Peyer's patch (tissue), 4 donors: Measurements from ENCODE around the gene B4GALNT4. TPM values are rescaled to one million over a fixed set of nuclear protein-coding genes. Genes with fewer than 3 reads are reported as not detected.
"Not testable (repeated sequence)": the region's sequence is repeated elsewhere in the genome, so short reads cannot be mapped to it uniquely, and the experiment has no call there.

ENCODE experiments used
- DNase-seq, 3 donors: peaks; one replicate each; pipeline ENCODE4 v3.0.0-alpha.2; 2017 to 2019
- H3K27ac ChIP-seq, 4 donors: fragments of 200-600 bp; sonication (generic); one replicate each; pipeline ENCODE4 v1.5.1; 2016 to 2019
- H3K27me3 ChIP-seq, 2 donors: fragments of 200-600 bp; sonication (generic); one replicate each; pipeline ENCODE4 v1.5.1; 2019
- H3K36me3 ChIP-seq, 3 donors: fragments of 200-600 bp; sonication (generic); one replicate each; pipeline ENCODE4 v1.5.1; 2016 to 2019
- H3K4me1 ChIP-seq, 4 donors: fragments of 200-600 bp; sonication (generic); one replicate each; pipeline ENCODE4 v1.5.1; 2016 to 2019
- H3K4me3 ChIP-seq, 4 donors: fragments of 200-600 bp; sonication (generic); 1 replicate in 3 of 4; 2 replicates in 1 of 4; pipeline ENCODE4 v1.5.1; 2016 to 2019; ENCODE audit warnings: mild to moderate bottlenecking in 1 of 4
- H3K9me3 ChIP-seq, 4 donors: fragments of 200-600 bp; sonication (generic); one replicate each; pipeline ENCODE4 v1.5.1; 2016 to 2019; ENCODE audit warnings: mild to moderate bottlenecking in 1 of 4
- CTCF ChIP-seq, 6 experiments: fragments of 450-650 bp in 4 of 6; fragments of 200-600 bp in 2 of 6; sonication (generic) in 1 of 6; IDR thresholded peaks; one replicate each; pipeline ENCODE4 v1.5.1; 2017 to 2019; ENCODE audit warnings: antibody characterized with exemption in 6 of 6, mild to moderate bottlenecking in 3 of 6, moderate library complexity in 1 of 6
- POLR2A ChIP-seq, 2 donors: fragments of 450-650 bp; IDR thresholded peaks; one replicate each; pipeline ENCODE4 v1.5.1; 2017; ENCODE audit warnings: antibody characterized with exemption in 2 of 2, mild to moderate bottlenecking in 2 of 2, moderate library complexity in 2 of 2
- total RNA-seq, 4 donors: library from RNA; depleted of rRNA; stranded (reverse); fragments of >200 nt; gene quantifications; one replicate each; pipeline ENCODE4 v1.1.0, GENCODE V29; 2016

The B4GALNT4 gene
- total RNA-seq, 4 donors from 2014 or later: 2.5 to 36.3 (median 9.3) TPM

- no peak overlapping the region for H3K27ac ChIP-seq
- TF ChIP-seq CTCF (IDR thresholded peaks at IDR 0.05) (no peak), POLR2A (IDR thresholded peaks at IDR 0.05) (no peak)
- H3K27me3 ChIP-seq: no peaks in the 10 kb centered on the region
- peaks cover 0 to 42% (median 0%) of the 10 kb centered on the region in 3 donors for H3K36me3 ChIP-seq
- no peak for DNase-seq
- peaks cover 0 to 19% (median 7%) of the 10 kb centered on the region in 4 donors for H3K4me1 ChIP-seq
- no peak overlapping the region for H3K4me3 ChIP-seq
- H3K9me3 ChIP-seq: no peaks in the 10 kb centered on the region
These were observed 31.0 kb downstream of the B4GALNT4 start for GRCh38 chr11:400241-400689.

- Histone ChIP-seq H3K36me3 (peaks cover 0 to 42% (median 0%) of the 10 kb centered on the region in 3 donors), H3K4me1 (peaks cover 0 to 23% (median 9%) of the 10 kb centered on the region in 4 donors)
- H3K4me3 ChIP-seq, H3K27me3 ChIP-seq, DNase-seq, H3K9me3 ChIP-seq, H3K27ac ChIP-seq: not testable (repeated sequence)
These were observed 31.9 kb downstream of the B4GALNT4 start for GRCh38 chr11:401196-401595.

GRCh38 chr11:403021-403760, 33.9 kb downstream of the B4GALNT4 start:
- no peak overlapping the region for H3K4me3 ChIP-seq
- H3K27ac ChIP-seq: no peak overlapping the region
- no peaks in the 10 kb centered on the region for H3K27me3 ChIP-seq
- H3K4me1 ChIP-seq: peaks cover 5 to 20% (median 12%) of the 10 kb centered on the region in 4 donors
- TF ChIP-seq CTCF (IDR thresholded peaks at IDR 0.05) (no peak), POLR2A (IDR thresholded peaks at IDR 0.05) (no peak)
- H3K36me3 ChIP-seq: peaks cover 0 to 30% (median 0%) of the 10 kb centered on the region in 3 donors
- no peaks in the 10 kb centered on the region for H3K9me3 ChIP-seq
- peak in 2 of 3 donors; percentile 44 for DNase-seq

GRCh38 chr11:403761-404431, 34.6 kb downstream of the B4GALNT4 start:
- no peaks in the 10 kb centered on the region for H3K9me3 ChIP-seq
- H3K4me1 ChIP-seq: peaks cover 5 to 20% (median 12%) of the 10 kb centered on the region in 4 donors
- H3K36me3 ChIP-seq: peaks cover 0 to 28% (median 0%) of the 10 kb centered on the region in 3 donors
- H3K27ac ChIP-seq: no peak overlapping the region
- no peaks in the 10 kb centered on the region for H3K27me3 ChIP-seq
- H3K4me3 ChIP-seq: no peak overlapping the region
- DNase-seq: peak in 1 of 3 donors; percentile 46
- TF ChIP-seq CTCF (IDR thresholded peaks at IDR 0.05): no peak
- no peak for TF ChIP-seq POLR2A (IDR thresholded peaks at IDR 0.05)

- Histone ChIP-seq H3K4me3 (no peak overlapping the region), H3K27me3 (no peaks in the 10 kb centered on the region), H3K36me3 (peaks cover 0 to 25% (median 0%) of the 10 kb centered on the region in 3 donors), H3K27ac (no peak overlapping the region), H3K4me1 (peaks cover 5 to 20% (median 12%) of the 10 kb centered on the region in 4 donors), H3K9me3 (no peaks in the 10 kb centered on the region)
- TF ChIP-seq CTCF (IDR thresholded peaks at IDR 0.05) (no peak), POLR2A (IDR thresholded peaks at IDR 0.05) (no peak)
- DNase-seq: peak in 1 of 3 donors; percentile 46
These were observed 35.4 kb downstream of the B4GALNT4 start for GRCh38 chr11:404551-405264.
